Osteocyte (in vitro differentiated cells): ENCODE data around the gene LGMN. TPM values are rescaled to one million over a fixed set of nuclear protein-coding genes. Genes with fewer than 3 reads are reported as not detected.

Experiments
- DNase-seq: peaks from one replicate; pipeline ENCODE4 v3.0.0; 2021; ENCODE audit warnings: mixed read lengths; ENCODE audit not compliant: unreplicated experiment; ENCODE audit errors: extremely low spot score
- H3K27ac Mint-ChIP-seq: one replicate; pipeline ENCODE4 v1.8.0; 2021; ENCODE audit warnings: mild to moderate bottlenecking, mixed read lengths; ENCODE audit not compliant: unreplicated experiment
- H3K27me3 Mint-ChIP-seq: one replicate; pipeline ENCODE4 v1.8.0; 2021; ENCODE audit warnings: mixed read lengths; ENCODE audit not compliant: unreplicated experiment
- H3K36me3 Mint-ChIP-seq: one replicate; pipeline ENCODE4 v1.8.0; 2021; ENCODE audit warnings: mixed read lengths; ENCODE audit not compliant: unreplicated experiment
- H3K4me1 Mint-ChIP-seq: one replicate; pipeline ENCODE4 v1.8.0; 2021; ENCODE audit warnings: mixed read lengths; ENCODE audit not compliant: unreplicated experiment
- H3K4me3 Mint-ChIP-seq: one replicate; pipeline ENCODE4 v1.8.0; 2021; ENCODE audit warnings: mild to moderate bottlenecking, moderate library complexity, mixed read lengths; ENCODE audit not compliant: unreplicated experiment
- H3K9me3 Mint-ChIP-seq: one replicate; pipeline ENCODE4 v1.8.0; 2021; ENCODE audit warnings: mixed read lengths; ENCODE audit not compliant: unreplicated experiment
- CTCF ChIP-seq: fragments of 200-600 bp; sonication (generic); IDR thresholded peaks from 2 replicates; pipeline ENCODE4 v1.5.0; 2021; ENCODE audit warnings: antibody characterized with exemption, mild to moderate bottlenecking, moderate library complexity
- total RNA-seq: library from RNA; stranded (reverse); gene quantifications from 2 replicates; pipeline ENCODE4 v1.2.1, GENCODE V29; 2021

LGMN gene
- total RNA-seq, 1 donor from 2014 or later, result 66.3 TPM

- no peaks in the 10 kb centered on the region for H3K27me3 Mint-ChIP-seq
- no peak for DNase-seq
- no peaks in the 10 kb centered on the region for H3K9me3 Mint-ChIP-seq
- no peak overlapping the region for H3K4me3 Mint-ChIP-seq
- H3K27ac Mint-ChIP-seq, result no peak overlapping the region
- peaks cover 15% of the 10 kb centered on the region for H3K36me3 Mint-ChIP-seq
- peaks cover 10% of the 10 kb centered on the region for H3K4me1 Mint-ChIP-seq
- TF ChIP-seq CTCF, result no peak
Observed at GRCh38 chr14:92668276-92668973, 80.0 kb downstream of the LGMN start.

GRCh38 chr14:92666251-92666650, 82.2 kb downstream of the LGMN start:
- no peak overlapping the region for H3K4me3 Mint-ChIP-seq
- H3K27me3 Mint-ChIP-seq, result no peaks in the 10 kb centered on the region
- H3K27ac Mint-ChIP-seq, result no peak overlapping the region
- H3K4me1 Mint-ChIP-seq, result peaks cover 10% of the 10 kb centered on the region
- no peak for DNase-seq
- TF ChIP-seq CTCF, result no peak
- peaks cover 15% of the 10 kb centered on the region for H3K36me3 Mint-ChIP-seq
- H3K9me3 Mint-ChIP-seq, result no peaks in the 10 kb centered on the region

- no peak for TF ChIP-seq CTCF
- DNase-seq, result no peak
- H3K27me3 Mint-ChIP-seq, result no peaks in the 10 kb centered on the region
- no peaks in the 10 kb centered on the region for H3K9me3 Mint-ChIP-seq
- peaks cover 19% of the 10 kb centered on the region for H3K36me3 Mint-ChIP-seq
- H3K4me1 Mint-ChIP-seq, result peaks cover 9% of the 10 kb centered on the region
- H3K27ac Mint-ChIP-seq, result no peak overlapping the region
- no peak overlapping the region for H3K4me3 Mint-ChIP-seq
Observed at GRCh38 chr14:92665661-92666110, 82.7 kb downstream of the LGMN start.

GRCh38 chr14:92663049-92663448, 85.4 kb downstream of the LGMN start:
- Mint-ChIP-seq H3K36me3 (peaks cover 25% of the 10 kb centered on the region), H3K4me3 (no peak overlapping the region), H3K9me3 (no peaks in the 10 kb centered on the region), H3K27me3 (no peaks in the 10 kb centered on the region), H3K27ac (no peak overlapping the region), H3K4me1 (no peaks in the 10 kb centered on the region)
- no peak for TF ChIP-seq CTCF
- DNase-seq, result no peak

GRCh38 chr14:92660571-92660970, 87.9 kb downstream of the LGMN start:
- Mint-ChIP-seq H3K27ac (no peak overlapping the region), H3K4me3 (no peak overlapping the region), H3K9me3 (no peaks in the 10 kb centered on the region), H3K27me3 (no peaks in the 10 kb centered on the region), H3K36me3 (peaks cover 24% of the 10 kb centered on the region), H3K4me1 (no peaks in the 10 kb centered on the region)
- no peak for DNase-seq
- no peak for TF ChIP-seq CTCF
